HCT116 (cell line): Measurements from ENCODE around the gene PKNOX2. TPM values are rescaled to one million over a fixed set of nuclear protein-coding genes. Genes with fewer than 3 reads are reported as not detected.

Experiments
- ATAC-seq: fragments of 200-7000 bp; cut with Tn5 transposase; 2 replicates; pipeline ENCODE4 v1.9.1; 2020; ENCODE audit warnings: mild to moderate bottlenecking, moderate library complexity
- BruUV-seq: library from RNA; stranded (reverse); fragments of 400-500 nt; replicated peaks from 2 replicates; lab custom pipeline; 2021; lab: Mats Ljungman, UMichigan
- CTCF ChIA-PET: fragments of 300-600 bp; sonication (Branson Sonifier 250); formaldehyde crosslinking; loops from one replicate; lab custom pipeline; 2021; ENCODE audit warnings: antibody characterized with exemption; lab: Charles Lee
- POLR2A ChIA-PET: fragments of 300-600, 350-600 bp; sonication (Branson Sonifier 250); formaldehyde crosslinking; loops from one replicate; lab custom pipeline; 2021; ENCODE audit warnings: antibody characterized with exemption; lab: Charles Lee
- RAD21 ChIA-PET, 2 experiments: fragments of 300-600 bp; sonication (Branson Sonifier 250); formaldehyde crosslinking; loops; one replicate each; lab custom pipeline; 2023; ENCODE audit warnings: low total read pairs in 2 of 2; ENCODE audit not compliant: uncharacterized antibody in 2 of 2, unreplicated experiment in 2 of 2, low non-redundant PET in 1 of 2; lab: Charles Lee
- DNase-seq: peaks from one replicate; pipeline ENCODE4 v3.0.0-alpha.2; 2010; ENCODE audit warnings: low read depth, low spot score
- H2AFZ ChIP-seq: fragments of 200-600 bp; shearing (Covaris generic), sonication (generic); 2 replicates; pipeline ENCODE4 v1.6.1; 2017; ENCODE audit warnings: low read depth, mixed run types, mixed read lengths, antibody characterized with exemption, low read length; ENCODE audit not compliant: poor library complexity, severe bottlenecking
- H3K27ac ChIP-seq: 2 replicates; pipeline ENCODE4 v1.5.1; 2012; ENCODE audit warnings: low read depth, low read length
- H3K27me3 ChIP-seq: fragments of 200-600 bp; sonication (generic); 2 replicates; pipeline ENCODE4 v1.6.1; 2016; ENCODE audit warnings: mixed run types, low read length, mixed read lengths; ENCODE audit not compliant: insufficient read depth
- H3K36me3 ChIP-seq, 2 experiments: fragments of 200-500 bp in 1 of 2; fragments of 200-600 bp in 1 of 2; sonication (Bioruptor generic) in 1 of 2; sonication (generic) in 1 of 2; 2 replicates each; pipeline versions ENCODE4 v1.5.1 to v1.6.1; 2014 to 2016; ENCODE audit warnings: low read length in 2 of 2, inconsistent platforms in 1 of 2, mixed read lengths in 1 of 2, mixed run types in 1 of 2; ENCODE audit not compliant: insufficient read depth in 2 of 2, control insufficient read depth in 1 of 2
- H3K4me1 ChIP-seq, 2 experiments: fragments of 200-600 bp in 1 of 2; sonication (generic) in 1 of 2; 2 replicates each; pipeline versions ENCODE4 v1.5.1 to v1.6.1; 2012 to 2017; ENCODE audit warnings: low read length in 2 of 2, inconsistent platforms in 1 of 2, mild to moderate bottlenecking in 1 of 2, mixed read lengths in 1 of 2, mixed run types in 1 of 2, moderate library complexity in 1 of 2; ENCODE audit not compliant: insufficient read depth in 2 of 2, control insufficient read depth in 1 of 2
- H3K4me2 ChIP-seq: fragments of 200-600 bp; sonication (generic); 2 replicates; pipeline ENCODE4 v1.6.1; 2017; ENCODE audit warnings: mixed run types, low read length, mixed read lengths
- H3K4me3 ChIP-seq, 2 experiments: fragments of 200-600 bp in 1 of 2; sonication (generic) in 1 of 2; replicated peaks in 1 of 2; 2 replicates each; pipeline ENCODE4 v1.5.1; 2011 to 2016; ENCODE audit warnings: low read length in 2 of 2, control low read depth in 1 of 2, low read depth in 1 of 2, mild to moderate bottlenecking in 1 of 2, mixed read lengths in 1 of 2, mixed run types in 1 of 2
- H3K79me2 ChIP-seq: fragments of 200-600 bp; sonication (generic); 2 replicates; pipeline ENCODE4 v1.6.1; 2017; ENCODE audit warnings: mild to moderate bottlenecking, mixed run types, low read length, moderate library complexity, mixed read lengths; ENCODE audit not compliant: insufficient read depth
- H3K9ac ChIP-seq: fragments of 200-600 bp; sonication (generic); 2 replicates; pipeline ENCODE4 v1.6.1; 2016; ENCODE audit warnings: low read length, mixed read lengths
- H3K9me2 ChIP-seq: fragments of 200-600 bp; sonication (generic), shearing (Covaris generic); 2 replicates; pipeline ENCODE4 v1.6.1; 2017; ENCODE audit warnings: mixed run types, mild to moderate bottlenecking, moderate library complexity; ENCODE audit not compliant: insufficient read depth
- H3K9me3 ChIP-seq, 2 experiments: fragments of 200-500 bp in 1 of 2; fragments of 200-600 bp in 1 of 2; sonication (Bioruptor generic) in 1 of 2; sonication (generic) in 1 of 2; 2 replicates each; pipeline ENCODE4 v1.6.1; 2014 to 2017; ENCODE audit warnings: low read length in 2 of 2, mixed read lengths in 2 of 2, inconsistent platforms in 1 of 2, low read depth in 1 of 2, mild to moderate bottlenecking in 1 of 2, mixed run types in 1 of 2, moderate library complexity in 1 of 2; ENCODE audit not compliant: control insufficient read depth in 1 of 2, insufficient read depth in 1 of 2
- H4K20me1 ChIP-seq: fragments of 200-600 bp; sonication (generic), shearing (Covaris generic); 2 replicates; pipeline ENCODE4 v1.6.1; 2017; ENCODE audit warnings: mixed run types, mild to moderate bottlenecking, moderate library complexity; ENCODE audit not compliant: insufficient read depth
- ATF3 ChIP-seq: IDR thresholded peaks from 2 replicates; pipeline ENCODE4 v1.6.1; 2012
- CBX3 ChIP-seq: IDR thresholded peaks from 2 replicates; pipeline ENCODE4 v1.6.1; 2012; ENCODE audit warnings: low read depth
- CEBPB ChIP-seq: IDR thresholded peaks from 2 replicates; pipeline ENCODE4 v1.6.1; 2012; ENCODE audit warnings: low read depth
- CTCF ChIP-seq, 3 experiments: fragments of 200-600 bp in 1 of 3; sonication (generic) in 1 of 3; IDR thresholded peaks in 2 of 3; conservative IDR thresholded peaks in 1 of 3; 2 replicates each; pipeline ENCODE4 v1.5.1; 2012 to 2017; ENCODE audit warnings: low read depth in 2 of 3, low read length in 2 of 3, antibody characterized with exemption in 1 of 3, borderline replicate concordance in 1 of 3, control low read depth in 1 of 3, mild to moderate bottlenecking in 1 of 3, mixed read lengths in 1 of 3, mixed run types in 1 of 3, moderate library complexity in 1 of 3; ENCODE audit not compliant: insufficient read depth in 1 of 3
- EGR1 ChIP-seq: IDR thresholded peaks from 2 replicates; pipeline ENCODE4 v1.6.1; 2012; ENCODE audit warnings: low read depth
- EZH2phosphoT487 ChIP-seq: fragments of 200-600 bp; IDR thresholded peaks from 2 replicates; pipeline ENCODE4 v1.6.1; 2018; ENCODE audit warnings: antibody characterized with exemption, borderline replicate concordance
- FOSL1 ChIP-seq: IDR thresholded peaks from 2 replicates; pipeline ENCODE4 v1.6.1; 2012; ENCODE audit warnings: low read depth
- JUND ChIP-seq: IDR thresholded peaks from 2 replicates; pipeline ENCODE4 v1.6.1; 2012
- MAX ChIP-seq: IDR thresholded peaks from 2 replicates; pipeline ENCODE4 v1.6.1; 2012
- POLR2A ChIP-seq: IDR thresholded peaks from 2 replicates; pipeline ENCODE4 v1.7.0; 2011; ENCODE audit warnings: borderline replicate concordance; ENCODE audit not compliant: insufficient read depth, insufficient read length; ENCODE audit errors: extremely low read depth
- POLR2AphosphoS5 ChIP-seq: IDR thresholded peaks from 2 replicates; pipeline ENCODE4 v1.6.1; 2011; ENCODE audit warnings: mild to moderate bottlenecking, low read depth, low read length, moderate library complexity
- SIN3A ChIP-seq: IDR thresholded peaks from 2 replicates; pipeline ENCODE4 v1.6.1; 2012; ENCODE audit warnings: low read depth
- SP1 ChIP-seq: IDR thresholded peaks from 2 replicates; pipeline ENCODE4 v1.6.1; 2012; ENCODE audit warnings: low read depth
- SRF ChIP-seq: IDR thresholded peaks from 2 replicates; pipeline ENCODE4 v1.6.1; 2012; ENCODE audit warnings: low read depth
- YY1 ChIP-seq: IDR thresholded peaks from 2 replicates; pipeline ENCODE4 v1.6.1; 2011; ENCODE audit warnings: low read length, low read depth, moderate library complexity, mild to moderate bottlenecking; ENCODE audit not compliant: insufficient replicate concordance; ENCODE audit errors: extremely low read depth
- ZBTB33 ChIP-seq: IDR thresholded peaks from 2 replicates; pipeline ENCODE4 v1.6.1; 2011; ENCODE audit warnings: mild to moderate bottlenecking, low read length, moderate library complexity; ENCODE audit not compliant: insufficient replicate concordance; ENCODE audit errors: extremely low read depth
- ZFX ChIP-seq: fragments of 450-650 bp; IDR thresholded peaks from 2 replicates; pipeline ENCODE4 v1.6.1; 2017
- ZNF274 ChIP-seq: fragments of 200-500 bp; sonication (Bioruptor generic); IDR thresholded peaks from 2 replicates; pipeline ENCODE4 v1.6.1; 2014; ENCODE audit warnings: mild to moderate bottlenecking, low read depth, low read length, inconsistent platforms
- intact Hi-C: fragments of 100-400 bp; cut with micrococcal nuclease; formaldehyde crosslinking; loops from 2 replicates; pipeline ENCODE4 v1.10.0; 2022
- total RNA-seq: library from RNA; stranded (reverse); gene quantifications from one replicate; pipeline ENCODE4 v1.2.1, GENCODE V29; 2021; ENCODE audit not compliant: unreplicated experiment

PKNOX2 gene
- total RNA-seq, 1 experiment from 2014 or later, result 0.20 TPM

- Histone ChIP-seq H3K36me3 (no peaks in the 10 kb centered on the region), H4K20me1 (no peaks in the 10 kb centered on the region), H3K4me3 (no peak overlapping the region)
- intact Hi-C loops, result no loop called here
- TF ChIP-seq JUND (no peak), CEBPB (no peak), CTCF (IDR thresholded peaks at IDR 0.05 in 2 of 3, conservative IDR thresholded peaks at IDR 0.05 in 1 of 3; ENCODE audit: borderline replicate concordance in 1 of 3, insufficient read depth in 1 of 3, low read depth in 2 of 3, low read length in 2 of 3) (no peak), EGR1 (no peak), CBX3 (no peak), ZFX (no peak), ZNF274 (no peak), SP1 (no peak), ZBTB33 (no peak), YY1 (no peak), EZH2phosphoT487 (no peak), MAX (no peak), SIN3A (no peak), POLR2A (no peak), ATF3 (no peak), FOSL1 (no peak), POLR2AphosphoS5 (no peak), SRF (no peak)
- TF ChIP-seq, all 23 proteins: peak for 0
- H3K9me3 ChIP-seq, result no peaks in the 10 kb centered on the region
- ATAC-seq (no peak), DNase-seq (no peak)
- H3K4me2 ChIP-seq, result no peak overlapping the region
- H3K9ac ChIP-seq, result no peak overlapping the region
- no peaks in the 10 kb centered on the region for H3K79me2 ChIP-seq
- RAD21 ChIA-PET, result no interaction called here
- H3K9me2 ChIP-seq, result no peaks in the 10 kb centered on the region
- no peaks in the 10 kb centered on the region for H3K27me3 ChIP-seq
- H3K4me1 ChIP-seq, result no peaks in the 10 kb centered on the region
- CTCF ChIA-PET, result no interaction called here
- no TSS peak for BruUV-seq
- POLR2A ChIA-PET, result no interaction called here
- H3K27ac ChIP-seq, result no peak overlapping the region
- no peak overlapping the region for H2AFZ ChIP-seq
Observed at GRCh38 chr11:125165111-125165842, 726 bp downstream of the PKNOX2 start.
